Measurements from ENCODE around the gene ESR1. TPM values are rescaled to one million over a fixed set of nuclear protein-coding genes. Genes with fewer than 3 reads are reported as not detected.

Gene ESR1
- total RNA-seq, 1 experiment from 2014 or later = not detected

GRCh38 chr6:152098683-152099082 is 291.2 kb downstream of the ESR1 start:
- no peak for DNase-seq
- Histone ChIP-seq H3K4me2 (ENCODE audit: insufficient read depth, insufficient read length, low read length) (no peak overlapping the region), H3K56ac (ENCODE audit: insufficient read length, low read depth, low read length) (no peak overlapping the region), H3T11ph (ENCODE audit: low read length) (no peak overlapping the region), H3K27ac (ENCODE audit: insufficient read length, low read depth, low read length) (no peak overlapping the region), H4K8ac (replicated peaks; ENCODE audit: insufficient read length, low read depth, low read length) (no peak overlapping the region), H3K4ac (ENCODE audit: low read depth, low read length) (no peak overlapping the region), H4K20me1 (ENCODE audit: control insufficient read depth, insufficient read depth, insufficient read length) (no peaks in the 10 kb centered on the region), H3K27me3 (ENCODE audit: insufficient read depth, low read length) (no peaks in the 10 kb centered on the region), H2BK120ac (ENCODE audit: low read depth, low read length, poor library complexity, severe bottlenecking) (no peak overlapping the region), H3K4me1 (ENCODE audit: insufficient read depth, low read length) (no peaks in the 10 kb centered on the region), H3K79me1 (ENCODE audit: insufficient read depth, low read depth, low read length, poor library complexity, severe bottlenecking) (no peaks in the 10 kb centered on the region), H2BK12ac (ENCODE audit: insufficient read length, low read depth, low read length) (no peak overlapping the region), H3K23ac (ENCODE audit: insufficient read length, low read depth, low read length) (no peak overlapping the region), H2BK20ac (ENCODE audit: low read depth, low read length, poor library complexity, severe bottlenecking) (no peak overlapping the region), H2AFZ (ENCODE audit: low read length) (no peak overlapping the region), H3K9me3 (ENCODE audit: control insufficient read depth, low read depth, low read length) (no peaks in the 10 kb centered on the region), H2BK5ac (ENCODE audit: insufficient read length, low read length) (no peak overlapping the region), H4K5ac (ENCODE audit: insufficient read length, low read depth, low read length) (no peak overlapping the region), H3K9ac (ENCODE audit: extremely low read depth, insufficient read length, low read length) (no peak overlapping the region), H2AK5ac (ENCODE audit: insufficient read length, low read length) (no peak overlapping the region), H4K91ac (ENCODE audit: insufficient read length, low read depth, low read length) (no peak overlapping the region), H2BK15ac (ENCODE audit: low read depth, low read length) (no peak overlapping the region), H3K18ac (ENCODE audit: insufficient read length, low read depth, low read length) (no peak overlapping the region), H3K23me2 (ENCODE audit: insufficient read length, low read depth, low read length, poor library complexity, severe bottlenecking) (no peaks in the 10 kb centered on the region), H3K14ac (ENCODE audit: insufficient read depth, low read length) (no peak overlapping the region), H3K79me2 (ENCODE audit: insufficient read depth, low read length) (no peaks in the 10 kb centered on the region)
- H3K27ac Mint-ChIP-seq = no peak overlapping the region
- H3K4me3 Mint-ChIP-seq = no peak overlapping the region
- H3K36me3 Mint-ChIP-seq (ENCODE audit: insufficient read depth in 1 of 3, low read depth in 3 of 3) = no peaks in the 10 kb centered on the region
- H3K9me3 Mint-ChIP-seq = no peaks in the 10 kb centered on the region
- peaks cover 7 to 10% of the 10 kb centered on the region in 2 experiments for H3K4me1 Mint-ChIP-seq
- no peak for TF ChIP-seq CTCF (conservative IDR thresholded peaks at IDR 0.05)
- H3K27me3 Mint-ChIP-seq (ENCODE audit: low read depth) = no peaks in the 10 kb centered on the region
- no CpG with 5 or more reads among the region's 14 CpGs for WGBS (ENCODE audit: extremely low coverage, insufficient read length, low lambda C conversion rate)
